ENCODE measurements around the gene LSAMP. TPM values are rescaled to one million over a fixed set of nuclear protein-coding genes. Genes with fewer than 3 reads are reported as not detected.

The LSAMP gene
- total RNA-seq, 1 experiment from 2014 or later: not detected

GRCh38 chr3:116306149-116306548 is 139.1 kb downstream of the LSAMP start:
- Histone ChIP-seq H3F3A (ENCODE audit: insufficient read depth, low read depth) (no peaks in the 10 kb centered on the region), H3K9me3 (ENCODE audit: insufficient read depth, low read depth) (no peaks in the 10 kb centered on the region), H2AFZ (no peak overlapping the region), H4K20me1 (ENCODE audit: insufficient read depth) (no peaks in the 10 kb centered on the region), H3K9me2 (ENCODE audit: insufficient read depth) (no peaks in the 10 kb centered on the region), H3K27ac (no peak overlapping the region), H3K4me3 (no peak overlapping the region), H3K36me3 (ENCODE audit: low read depth) (no peaks in the 10 kb centered on the region), H3K79me2 (ENCODE audit: low read depth) (no peaks in the 10 kb centered on the region), H3K4me1 (replicated peaks; ENCODE audit: insufficient read depth) (no peaks in the 10 kb centered on the region), H3K4me2 (no peak overlapping the region), H3K27me3 (ENCODE audit: insufficient read depth, low read depth) (no peaks in the 10 kb centered on the region)
- intact Hi-C loops (cut with micrococcal nuclease; ENCODE audit: unreplicated experiment): no loop called here
- no TSS peak for BruUV-seq (replicated peaks)
- CTCF ChIA-PET: no interaction called here
- TF ChIP-seq, protein P1, sequence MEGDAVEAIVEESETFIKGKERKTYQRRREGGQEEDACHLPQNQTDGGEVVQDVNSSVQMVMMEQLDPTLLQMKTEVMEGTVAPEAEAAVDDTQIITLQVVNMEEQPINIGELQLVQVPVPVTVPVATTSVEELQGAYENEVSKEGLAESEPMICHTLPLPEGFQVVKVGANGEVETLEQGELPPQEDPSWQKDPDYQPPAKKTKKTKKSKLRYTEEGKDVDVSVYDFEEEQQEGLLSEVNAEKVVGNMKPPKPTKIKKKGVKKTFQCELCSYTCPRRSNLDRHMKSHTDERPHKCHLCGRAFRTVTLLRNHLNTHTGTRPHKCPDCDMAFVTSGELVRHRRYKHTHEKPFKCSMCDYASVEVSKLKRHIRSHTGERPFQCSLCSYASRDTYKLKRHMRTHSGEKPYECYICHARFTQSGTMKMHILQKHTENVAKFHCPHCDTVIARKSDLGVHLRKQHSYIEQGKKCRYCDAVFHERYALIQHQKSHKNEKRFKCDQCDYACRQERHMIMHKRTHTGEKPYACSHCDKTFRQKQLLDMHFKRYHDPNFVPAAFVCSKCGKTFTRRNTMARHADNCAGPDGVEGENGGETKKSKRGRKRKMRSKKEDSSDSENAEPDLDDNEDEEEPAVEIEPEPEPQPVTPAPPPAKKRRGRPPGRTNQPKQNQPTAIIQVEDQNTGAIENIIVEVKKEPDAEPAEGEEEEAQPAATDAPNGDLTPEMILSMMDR (conservative IDR thresholded peaks at IDR 0.05): no peak
- no peak for TF ChIP-seq EZH2 (IDR thresholded peaks at IDR 0.05; ENCODE audit: low read depth)
- no peak for DNase-seq
- POLR2A ChIA-PET (ENCODE audit: unreplicated experiment): no interaction called here

DNA sequence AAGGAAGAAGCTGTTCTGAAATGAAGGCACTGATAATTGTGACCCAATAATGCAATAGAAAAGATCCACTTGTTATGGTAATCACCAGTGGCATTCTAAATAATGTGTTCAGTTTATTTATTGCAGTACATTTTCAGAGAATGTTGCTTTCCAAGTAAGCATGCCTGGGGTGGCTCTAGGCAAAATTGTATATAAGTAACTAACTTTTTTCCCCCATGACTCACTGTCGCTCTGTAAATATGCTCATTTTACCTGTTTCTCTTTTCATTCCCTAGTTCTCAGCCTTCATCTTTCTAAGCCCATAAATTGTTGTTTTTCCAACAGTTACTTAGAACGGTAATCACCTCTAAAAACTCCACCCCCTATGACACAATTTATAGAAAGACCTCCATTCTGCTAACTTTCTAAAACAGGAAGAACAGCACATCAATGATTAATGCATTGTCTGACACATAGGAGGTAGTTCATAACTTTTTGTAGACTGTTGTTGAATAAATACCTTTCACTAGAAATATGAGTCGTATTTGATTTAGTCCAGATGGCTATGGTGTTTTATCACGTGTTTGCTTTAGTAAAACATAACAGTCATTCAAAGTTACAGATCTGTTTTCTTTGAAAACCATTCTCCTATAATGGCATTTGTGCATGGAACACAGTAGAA is 143.1 kb downstream of the LSAMP start:
- no peaks in the 10 kb centered on the region for H4K20me1 ChIP-seq (ENCODE audit: insufficient read depth)
- H3K79me2 ChIP-seq (ENCODE audit: low read depth): no peaks in the 10 kb centered on the region
- no peak for DNase-seq
- no peak overlapping the region for H2AFZ ChIP-seq
- TF ChIP-seq, protein P1 (conservative IDR thresholded peaks at IDR 0.05): no peak
- TF ChIP-seq EZH2 (IDR thresholded peaks at IDR 0.05; ENCODE audit: low read depth): no peak
- intact Hi-C loops (cut with micrococcal nuclease; ENCODE audit: unreplicated experiment): no loop called here
- no peaks in the 10 kb centered on the region for H3K27me3 ChIP-seq (ENCODE audit: insufficient read depth, low read depth)
- no TSS peak for BruUV-seq (replicated peaks)
- H3K36me3 ChIP-seq (ENCODE audit: low read depth): no peaks in the 10 kb centered on the region
- H3K4me1 ChIP-seq (replicated peaks; ENCODE audit: insufficient read depth): no peaks in the 10 kb centered on the region
- CTCF ChIA-PET: no interaction called here
- POLR2A ChIA-PET (ENCODE audit: unreplicated experiment): no interaction called here
- H3K9me3 ChIP-seq (ENCODE audit: insufficient read depth, low read depth): no peaks in the 10 kb centered on the region
- no peak overlapping the region for H3K4me2 ChIP-seq
- no peaks in the 10 kb centered on the region for H3F3A ChIP-seq (ENCODE audit: insufficient read depth, low read depth)
- H3K4me3 ChIP-seq: no peak overlapping the region
- H3K9me2 ChIP-seq (ENCODE audit: insufficient read depth): no peaks in the 10 kb centered on the region
- no peak overlapping the region for H3K27ac ChIP-seq

DNA sequence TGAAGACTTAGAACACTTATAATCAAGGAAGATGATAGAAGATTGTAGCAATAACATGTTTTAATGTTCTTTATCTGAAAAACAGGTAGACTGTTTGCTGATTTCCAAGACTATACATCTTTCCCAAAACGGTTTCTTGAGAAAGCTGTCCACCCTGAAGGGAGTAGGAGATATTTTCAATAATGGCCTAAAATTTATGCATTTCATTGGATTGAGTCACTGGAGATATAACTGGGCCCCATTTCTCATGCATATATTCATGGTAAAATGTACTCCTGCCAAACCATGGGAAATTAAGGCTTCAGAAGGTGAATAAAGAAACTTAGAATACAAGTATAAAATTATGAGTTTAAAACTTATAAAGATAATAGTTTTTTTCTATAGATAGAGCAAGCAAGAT is 143.9 kb downstream of the LSAMP start:
- Histone ChIP-seq H3K4me2 (no peak overlapping the region), H3K27me3 (ENCODE audit: insufficient read depth, low read depth) (no peaks in the 10 kb centered on the region)
- CTCF ChIA-PET: no interaction called here

More for the DNA sequence above, 143.9 kb downstream of the LSAMP start:
- H3K9me3 ChIP-seq (ENCODE audit: insufficient read depth, low read depth): no peaks in the 10 kb centered on the region
- no peak overlapping the region for H2AFZ ChIP-seq
- TF ChIP-seq, protein P1 (conservative IDR thresholded peaks at IDR 0.05): no peak
- no peak for TF ChIP-seq EZH2 (IDR thresholded peaks at IDR 0.05; ENCODE audit: low read depth)
- no TSS peak for BruUV-seq (replicated peaks)
- intact Hi-C loops (cut with micrococcal nuclease; ENCODE audit: unreplicated experiment): no loop called here
- H3K79me2 ChIP-seq (ENCODE audit: low read depth): no peaks in the 10 kb centered on the region
- no peaks in the 10 kb centered on the region for H3K36me3 ChIP-seq (ENCODE audit: low read depth)
- no peak overlapping the region for H3K4me3 ChIP-seq
- H3K9me2 ChIP-seq (ENCODE audit: insufficient read depth): no peaks in the 10 kb centered on the region
- DNase-seq: no peak
- POLR2A ChIA-PET (ENCODE audit: unreplicated experiment): no interaction called here
- H4K20me1 ChIP-seq (ENCODE audit: insufficient read depth): no peaks in the 10 kb centered on the region
- H3K4me1 ChIP-seq (replicated peaks; ENCODE audit: insufficient read depth): no peaks in the 10 kb centered on the region
- H3F3A ChIP-seq (ENCODE audit: insufficient read depth, low read depth): no peaks in the 10 kb centered on the region
- no peak overlapping the region for H3K27ac ChIP-seq

Measured in PC-9 (cell line).